Activated T-cell treated with anti-CD3 and anti-CD28 coated beads for 1 hour (primary cell): ENCODE results near the gene HMGN4.
A peak's percentile ranks its signal among the peaks of the same experiment; 100 is the strongest.

Source experiments
- DNase-seq: peaks from one replicate; pipeline ENCODE4 v3.0.0-alpha.2; 2020; ENCODE audit warnings: low read depth

Gene HMGN4

DNA sequence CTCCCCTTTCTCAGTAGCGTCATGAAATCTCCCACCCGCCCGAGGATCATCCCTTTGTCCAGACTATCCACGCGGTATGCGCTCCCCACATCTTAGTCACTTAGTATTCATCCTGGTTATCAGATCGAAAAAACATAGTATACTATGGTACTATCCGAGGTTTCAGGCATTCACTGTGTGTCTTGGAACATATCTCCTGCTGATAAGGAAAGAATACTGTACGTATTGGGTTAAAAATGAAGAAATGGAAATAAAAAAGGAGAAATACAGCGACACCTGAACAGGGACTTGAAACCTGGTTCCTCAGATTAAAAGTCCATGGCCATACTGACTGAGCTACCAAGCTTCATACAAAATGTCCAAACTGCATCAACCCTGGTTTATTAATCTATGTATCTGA is 14.0 kb downstream of the HMGN4 start:
- no peak for DNase-seq

DNA sequence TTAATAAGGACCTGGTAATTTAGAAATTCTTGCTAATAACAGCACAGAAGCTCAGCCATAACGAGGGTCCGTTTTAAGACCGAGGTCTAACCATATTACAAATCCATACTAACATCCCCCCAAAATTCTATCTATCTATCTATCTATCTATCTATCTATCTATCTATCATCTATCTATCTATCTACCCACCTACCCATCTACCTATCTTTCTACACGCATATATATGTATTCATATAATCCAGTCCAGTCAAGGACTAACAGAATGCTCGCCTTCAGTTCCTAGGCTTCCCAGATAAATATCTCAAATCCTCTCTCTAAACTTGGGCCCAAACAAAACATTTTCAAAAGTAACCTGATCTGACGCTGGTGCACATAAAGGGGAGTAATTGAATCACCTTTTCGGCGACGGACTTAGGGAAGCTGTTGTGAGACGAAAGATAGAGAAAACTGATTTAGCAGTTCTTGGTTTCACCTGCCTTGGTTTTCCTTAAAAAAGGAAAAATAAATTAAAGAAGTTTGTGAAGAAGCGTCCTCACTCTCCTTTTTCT is 14.5 kb downstream of the HMGN4 start:
- DNase-seq = no peak

DNA sequence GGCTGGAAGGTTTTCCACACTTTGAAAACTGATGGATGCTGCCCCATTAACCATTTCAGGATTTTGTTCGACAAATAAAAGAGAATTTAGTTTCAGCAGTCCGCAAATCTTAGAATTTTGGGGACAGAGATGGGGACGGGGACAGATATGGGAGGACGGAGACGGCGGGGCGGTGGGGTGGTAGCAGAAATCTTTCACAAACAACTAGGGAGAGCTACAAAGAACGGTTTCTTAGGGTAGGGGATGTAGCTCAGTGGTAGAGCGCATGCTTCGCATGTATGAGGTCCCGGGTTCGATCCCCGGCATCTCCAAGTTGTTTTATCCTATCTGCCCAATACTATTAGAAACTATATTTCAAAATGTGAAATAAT is 15.1 kb downstream of the HMGN4 start:
- peak; percentile 67 for DNase-seq

DNA sequence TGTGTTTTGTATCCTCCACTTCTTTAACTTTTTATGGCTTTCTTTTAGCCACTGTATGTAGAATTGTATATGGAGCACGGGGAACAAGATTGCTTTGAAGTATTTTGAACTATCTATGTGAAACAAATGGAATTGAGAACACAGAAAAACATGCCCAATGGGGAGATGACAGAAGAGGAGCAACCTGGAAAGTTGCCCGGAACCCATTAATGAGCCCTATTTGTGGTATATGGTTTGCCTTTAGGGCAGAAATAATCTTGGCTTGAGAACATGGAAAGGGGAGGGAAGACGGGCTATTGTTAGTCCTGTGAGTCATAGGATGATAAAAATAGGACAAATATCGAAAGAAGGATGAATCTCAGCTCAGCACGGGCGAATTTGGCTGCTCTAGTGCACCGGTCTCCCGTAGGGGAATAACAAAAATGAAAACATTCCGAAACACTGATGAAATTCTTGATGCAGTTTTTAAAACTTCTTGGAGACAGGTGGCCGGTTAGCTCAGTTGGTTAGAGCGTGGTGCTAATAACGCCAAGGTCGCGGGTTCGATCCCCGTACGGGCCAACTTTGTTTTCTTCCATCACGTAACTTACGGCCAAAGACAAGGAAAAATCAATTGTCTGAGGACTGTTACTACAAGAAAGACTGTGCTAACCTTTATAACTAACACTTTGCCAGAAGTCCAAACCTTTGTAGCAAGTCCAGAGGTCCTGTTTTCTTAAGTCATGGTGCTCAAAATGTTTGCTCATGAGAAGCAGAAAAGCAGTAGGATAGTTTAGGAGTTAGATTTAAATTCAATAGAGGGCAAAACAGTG is 15.7 kb downstream of the HMGN4 start:
- DNase-seq = peak; percentile 71

DNA sequence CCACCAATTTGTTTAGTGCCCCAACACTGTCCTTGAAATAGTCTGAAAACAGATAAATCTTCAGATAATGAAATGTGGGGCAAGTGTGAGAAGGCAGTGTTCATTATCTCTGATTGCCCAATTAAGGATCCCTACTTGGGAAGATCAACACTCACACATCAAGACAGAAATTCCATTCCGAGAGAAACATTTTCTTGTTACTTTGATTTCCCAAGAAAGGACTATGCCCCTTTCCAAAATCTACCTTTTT is 16.2 kb downstream of the HMGN4 start:
- DNase-seq = no peak

DNA sequence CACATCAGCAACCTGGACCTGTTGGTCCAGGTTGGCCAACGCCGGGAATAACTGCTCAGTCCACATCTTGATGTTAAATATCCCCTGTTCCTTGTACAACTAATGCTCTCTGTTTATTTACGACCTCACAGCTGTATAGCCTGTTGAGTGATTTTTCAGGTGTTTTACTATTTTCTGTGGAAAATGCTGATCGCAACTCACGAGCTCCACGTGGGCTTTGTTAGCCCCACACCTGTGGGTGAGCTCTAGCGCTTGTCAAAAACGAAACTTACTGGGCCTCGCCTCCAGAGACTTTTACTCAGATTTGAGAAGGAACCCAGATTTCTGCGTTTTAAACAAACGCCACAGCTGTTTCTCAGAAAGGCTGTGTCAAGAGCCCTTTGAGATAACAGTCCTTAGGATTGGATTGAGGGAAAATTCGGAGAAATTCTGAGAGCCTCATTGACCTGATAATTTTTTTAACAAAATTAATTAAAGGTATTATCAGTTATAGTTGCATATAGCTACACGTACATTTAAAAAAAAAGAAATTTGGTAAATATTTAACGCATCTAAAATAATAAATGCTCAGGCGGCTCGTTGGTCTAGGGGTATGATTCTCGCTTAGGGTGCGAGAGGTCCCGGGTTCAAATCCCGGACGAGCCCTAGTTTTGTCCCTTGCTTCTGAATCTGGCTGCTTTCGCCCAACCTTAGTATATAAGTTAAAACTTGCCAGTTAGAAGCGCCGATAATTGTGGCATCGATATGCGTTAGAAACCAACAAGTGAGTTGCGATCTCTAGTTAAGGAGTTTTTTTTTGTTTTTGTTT is 16.7 kb downstream of the HMGN4 start:
- no peak for DNase-seq

DNA sequence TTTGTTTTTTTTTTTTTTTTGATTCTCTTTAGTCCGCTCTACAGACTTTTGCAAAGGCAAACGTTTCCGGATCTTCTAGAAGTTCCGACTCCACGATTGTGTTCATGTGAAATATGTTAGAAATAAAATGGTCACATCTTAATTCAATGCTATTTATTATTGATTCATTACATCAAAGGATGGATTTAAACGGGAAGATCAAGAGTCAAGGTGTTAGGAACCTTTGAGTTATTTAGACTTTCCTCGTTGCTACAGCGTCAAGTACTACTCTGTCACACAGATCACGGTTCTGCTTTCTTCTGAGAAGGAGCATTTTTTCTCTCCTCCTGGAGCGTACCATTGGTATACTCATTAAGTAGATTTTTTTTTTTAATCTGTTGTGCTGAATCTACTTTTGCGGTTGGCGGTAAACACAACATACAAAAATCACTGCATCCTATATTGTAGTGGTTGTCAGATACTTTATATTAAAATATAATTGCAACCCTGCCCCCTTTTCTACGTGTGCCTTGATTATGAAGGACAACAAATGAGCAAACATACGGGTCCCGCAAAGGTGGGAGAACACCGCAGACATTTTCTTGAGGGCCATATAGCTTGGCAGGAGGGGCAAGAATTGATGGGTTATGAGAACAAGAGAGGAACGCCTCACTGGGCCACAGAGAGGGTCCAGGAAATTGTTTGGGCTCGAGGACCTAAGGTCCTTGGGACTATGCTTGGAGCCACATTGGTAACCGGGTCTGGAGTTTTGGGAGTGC is 17.5 kb downstream of the HMGN4 start:
- DNase-seq = no peak

DNA sequence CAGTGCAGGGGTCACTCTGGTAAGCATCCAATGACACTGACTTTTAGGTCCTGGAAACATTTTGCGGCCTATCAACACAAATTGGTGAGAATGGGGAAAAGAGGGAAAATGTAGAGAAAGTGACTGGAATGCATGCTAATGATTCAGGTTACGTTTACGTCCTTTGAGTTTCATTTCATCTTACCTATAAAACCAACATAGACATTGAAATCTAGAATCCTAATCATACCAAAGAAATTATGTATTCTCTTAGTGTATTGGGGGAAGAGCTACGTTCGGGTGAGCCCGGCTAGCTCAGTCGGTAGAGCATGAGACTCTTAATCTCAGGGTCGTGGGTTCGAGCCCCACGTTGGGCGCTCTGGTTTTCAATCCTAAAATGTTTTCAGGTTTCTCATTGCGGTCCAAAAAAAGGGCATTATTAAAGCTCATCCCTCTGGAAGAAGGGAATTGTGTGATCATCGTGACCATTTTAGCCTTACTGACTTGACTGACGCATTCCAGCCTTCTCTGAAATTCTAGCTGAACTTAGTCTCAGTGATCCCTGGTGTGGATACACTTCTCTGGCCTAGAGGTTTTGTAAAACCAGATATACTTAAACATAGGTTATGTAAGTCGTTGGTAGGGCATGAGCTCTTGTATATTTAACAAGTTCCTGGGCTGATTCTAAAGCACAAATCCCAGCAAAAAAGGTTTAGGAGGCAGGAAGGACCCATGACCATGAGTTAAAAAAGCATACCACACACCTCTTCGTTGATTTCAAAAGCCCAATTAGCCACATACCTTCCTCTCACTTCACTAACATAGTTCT is 18.3 kb downstream of the HMGN4 start:
- DNase-seq = no peak

DNA sequence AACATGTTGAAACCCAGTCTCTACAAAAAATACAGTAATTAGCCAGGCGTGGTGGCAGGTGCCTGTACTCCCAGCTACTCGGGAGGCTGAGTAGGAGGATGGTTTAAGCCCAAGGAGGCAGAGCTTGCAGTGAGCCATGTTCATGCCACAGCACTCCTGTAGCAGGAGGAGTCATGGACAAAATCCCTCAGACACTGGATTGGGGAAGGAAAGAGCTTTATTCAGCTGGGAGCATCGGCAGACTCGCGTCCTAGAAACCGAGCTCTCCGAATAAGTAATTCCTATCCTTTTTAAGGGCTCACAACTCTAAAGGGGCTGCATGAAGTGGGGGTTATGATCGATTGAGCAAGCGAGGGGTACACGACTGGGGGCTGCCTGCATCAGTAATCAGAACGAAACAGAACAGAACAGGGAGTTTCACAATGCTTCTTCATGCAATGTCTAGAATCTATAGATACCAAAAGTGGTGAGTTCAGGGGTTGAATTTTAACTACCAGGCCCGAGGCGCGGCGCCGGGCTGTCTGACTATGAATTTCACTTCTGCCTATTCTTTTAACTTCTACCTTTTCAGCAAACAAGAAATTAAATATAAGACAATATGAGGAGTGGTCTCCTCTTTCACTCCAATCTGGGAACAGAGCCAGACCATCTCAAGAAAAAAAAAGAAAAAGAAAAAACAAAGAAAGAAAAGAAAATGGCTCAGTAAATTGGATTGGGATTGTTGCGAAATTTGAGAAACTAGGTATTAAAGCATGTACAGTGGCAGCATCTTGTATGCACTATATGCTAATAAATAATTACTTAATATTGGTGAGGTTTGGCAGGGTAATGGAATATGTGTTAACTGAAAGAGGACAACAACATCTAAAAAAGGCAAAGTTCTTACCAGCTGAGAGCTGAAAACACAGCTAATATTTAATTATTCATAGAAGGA is 23.6 kb downstream of the HMGN4 start:
- no peak for DNase-seq

DNA sequence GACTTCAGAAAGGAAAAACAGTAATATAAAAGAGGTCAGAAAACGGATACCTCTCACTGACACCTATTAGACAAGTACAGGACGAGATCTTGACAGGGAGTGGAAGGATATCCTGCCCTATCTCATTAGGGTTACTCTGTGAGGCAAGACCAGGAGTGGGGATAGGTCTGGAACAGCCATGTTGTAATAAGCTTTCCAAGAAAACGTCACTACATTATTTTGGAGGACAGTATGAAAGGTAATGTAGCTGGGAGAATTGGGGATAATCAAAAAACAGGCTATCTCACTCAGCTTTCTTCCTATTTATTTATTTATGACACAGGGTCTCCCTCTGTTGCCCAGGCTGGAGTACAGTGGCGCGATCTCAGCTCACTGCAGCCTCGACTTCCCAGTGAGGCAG is 25.3 kb downstream of the HMGN4 start:
- no peak for DNase-seq

DNA sequence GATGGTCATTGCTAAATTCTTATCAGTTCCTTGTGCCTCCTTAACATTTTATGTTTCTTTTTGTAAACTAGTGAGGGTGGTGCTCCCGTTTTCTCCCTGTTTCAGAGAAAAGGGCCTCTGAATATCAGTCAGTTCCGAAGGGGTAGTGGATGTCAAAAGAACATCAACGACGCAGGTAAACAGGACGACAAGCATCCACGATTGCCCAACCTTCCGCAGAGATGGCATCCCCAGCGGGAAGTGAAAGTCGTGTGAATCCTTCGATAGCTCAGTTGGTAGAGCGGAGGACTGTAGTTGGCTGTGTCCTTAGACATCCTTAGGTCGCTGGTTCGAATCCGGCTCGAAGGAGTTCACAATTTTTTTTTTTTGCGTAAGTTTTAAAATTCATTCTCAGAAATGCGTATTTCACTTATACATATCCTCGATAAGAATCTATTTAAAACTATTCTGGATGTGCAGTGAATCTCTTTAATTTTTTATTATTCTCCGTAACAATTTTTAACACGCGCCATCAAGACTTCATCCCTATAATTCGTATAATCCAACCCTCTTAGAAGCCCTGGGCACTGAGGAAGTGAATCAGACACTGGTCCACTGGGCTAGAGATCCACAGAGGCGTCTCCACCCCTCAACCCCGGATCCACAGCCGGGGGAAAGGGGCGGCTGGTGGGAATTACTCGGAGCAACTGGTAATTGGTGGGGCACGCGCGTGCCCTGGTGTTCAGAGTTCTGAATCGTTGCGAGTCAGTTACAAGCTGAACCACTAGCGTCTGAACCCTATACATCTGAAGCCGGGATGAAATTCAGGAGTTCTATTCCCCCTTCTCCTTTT is 30.7 kb downstream of the HMGN4 start:
- peak; percentile 100 for DNase-seq

DNA sequence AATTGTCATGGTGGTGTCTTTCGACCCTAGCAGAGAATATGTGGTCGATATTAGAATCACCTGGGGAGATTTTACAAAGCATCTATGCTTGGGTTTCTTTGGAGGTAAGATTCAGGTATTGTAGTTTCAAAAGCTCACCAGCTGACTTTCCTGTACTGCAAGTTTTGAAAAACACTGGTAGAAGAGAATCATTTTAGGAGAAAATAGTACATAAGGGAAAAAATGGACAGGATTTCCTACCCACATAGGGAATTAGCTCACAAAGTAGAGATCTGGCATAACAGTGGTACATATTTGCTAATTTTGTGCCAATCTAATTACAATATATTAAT is 31.2 kb downstream of the HMGN4 start:
- no peak for DNase-seq

DNA sequence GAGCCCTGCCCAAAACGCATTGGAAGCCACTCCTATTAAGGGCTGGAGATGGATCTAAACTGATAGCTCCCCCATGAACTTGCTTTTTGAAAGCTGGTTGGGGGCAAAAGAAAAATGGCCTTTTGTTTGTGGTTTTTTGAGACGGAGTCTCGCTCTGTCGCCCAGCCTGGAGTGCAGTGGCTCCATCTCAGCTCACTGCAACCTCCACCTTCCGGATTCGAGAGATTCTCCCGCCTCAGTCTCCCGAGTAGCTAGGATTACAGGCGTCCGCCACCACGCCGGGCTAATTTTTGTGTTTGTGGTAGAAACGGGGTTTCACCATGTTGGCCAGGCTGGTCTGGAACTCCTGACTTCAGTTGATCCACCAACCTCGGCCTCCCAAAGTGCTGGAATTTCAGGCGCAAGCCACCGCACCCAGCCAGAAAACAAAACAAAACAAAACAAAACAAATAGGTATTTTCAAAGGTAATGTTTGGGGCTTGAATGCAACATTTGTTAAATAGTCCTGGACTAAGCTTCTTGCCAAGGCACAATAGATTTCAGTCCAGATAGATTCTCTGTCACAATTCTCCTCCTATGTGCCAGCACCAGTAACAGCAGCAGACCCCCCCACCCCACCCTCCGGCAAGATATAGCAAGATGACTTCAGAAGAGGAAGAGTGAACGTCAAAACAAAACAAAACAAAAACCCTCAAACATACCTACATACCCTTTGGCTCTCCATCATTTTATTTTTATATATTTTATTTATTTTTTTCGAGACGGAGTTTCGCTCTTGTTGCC is 32.1 kb downstream of the HMGN4 start:
- DNase-seq = no peak

DNA sequence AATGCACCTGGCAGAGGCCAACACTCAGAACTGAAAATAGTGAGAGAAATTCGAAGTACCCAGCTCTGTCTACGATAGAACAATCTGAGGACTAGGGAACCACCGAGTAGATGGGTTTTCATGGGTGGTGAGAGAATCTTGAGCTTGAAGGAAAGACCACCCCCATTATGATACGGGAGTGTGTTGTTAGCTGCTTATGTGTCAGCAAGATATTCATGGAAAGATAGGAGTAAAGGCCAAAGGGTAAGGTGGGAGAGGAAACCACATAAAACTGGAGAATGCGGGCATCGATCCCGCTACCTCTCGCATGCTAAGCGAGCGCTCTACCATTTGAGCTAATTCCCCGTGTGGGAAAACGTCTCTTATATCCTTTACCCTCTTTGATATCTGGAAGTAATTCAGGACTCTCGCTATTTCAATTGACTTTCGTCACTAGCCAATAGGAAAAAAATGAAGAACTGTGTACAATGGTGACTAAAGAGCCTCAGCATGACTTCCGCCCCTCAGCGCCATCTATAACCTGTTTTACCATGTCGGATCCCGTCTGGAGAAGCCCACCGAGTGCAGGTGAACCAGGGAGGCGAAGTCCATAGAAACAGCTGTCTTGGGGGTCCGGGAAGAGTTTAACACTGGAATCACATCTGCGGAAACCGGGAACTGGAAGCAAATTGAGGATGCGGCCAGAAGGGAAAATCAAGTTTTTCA is 33.6 kb downstream of the HMGN4 start:
- DNase-seq = no peak

DNA sequence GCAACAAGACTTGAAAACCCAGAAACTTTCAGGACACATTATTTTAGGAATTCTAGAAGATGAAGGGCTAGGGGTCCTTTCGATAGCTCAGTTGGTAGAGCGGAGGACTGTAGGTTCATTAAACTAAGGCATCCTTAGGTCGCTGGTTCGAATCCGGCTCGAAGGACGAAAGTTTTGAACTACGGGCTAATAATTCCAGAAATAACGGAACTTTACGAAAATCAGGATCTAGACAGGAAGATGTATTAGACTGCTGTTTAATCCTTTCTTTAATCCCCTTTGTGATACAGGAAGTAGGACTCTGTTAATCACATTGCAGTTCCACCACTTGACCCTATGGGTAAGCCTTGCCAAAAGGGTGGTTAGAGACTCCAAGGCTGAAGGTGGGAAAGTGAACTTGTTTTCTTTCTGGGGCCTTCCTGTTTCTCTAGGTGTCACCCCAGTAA is 37.4 kb downstream of the HMGN4 start:
- no peak for DNase-seq

DNA sequence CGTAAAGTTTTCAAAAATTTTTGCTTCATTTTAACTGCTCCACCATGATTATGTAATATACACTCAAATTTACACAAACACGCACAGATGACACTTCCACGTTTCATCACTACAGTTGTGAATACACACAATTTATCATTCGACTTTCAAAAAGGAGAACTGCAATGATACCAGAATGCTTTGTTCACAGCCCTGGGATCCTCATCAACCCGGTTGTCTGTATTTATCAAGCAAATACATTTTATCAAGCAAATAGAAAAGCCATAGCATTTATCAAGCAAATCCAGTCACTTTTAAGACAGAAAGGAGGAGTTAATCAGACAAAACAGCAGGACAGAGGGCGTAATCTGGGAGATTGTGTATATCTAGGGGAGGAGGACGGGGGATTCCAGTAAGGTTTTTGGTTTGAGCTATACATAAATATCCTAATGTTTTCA is 38.3 kb downstream of the HMGN4 start:
- DNase-seq = no peak

DNA sequence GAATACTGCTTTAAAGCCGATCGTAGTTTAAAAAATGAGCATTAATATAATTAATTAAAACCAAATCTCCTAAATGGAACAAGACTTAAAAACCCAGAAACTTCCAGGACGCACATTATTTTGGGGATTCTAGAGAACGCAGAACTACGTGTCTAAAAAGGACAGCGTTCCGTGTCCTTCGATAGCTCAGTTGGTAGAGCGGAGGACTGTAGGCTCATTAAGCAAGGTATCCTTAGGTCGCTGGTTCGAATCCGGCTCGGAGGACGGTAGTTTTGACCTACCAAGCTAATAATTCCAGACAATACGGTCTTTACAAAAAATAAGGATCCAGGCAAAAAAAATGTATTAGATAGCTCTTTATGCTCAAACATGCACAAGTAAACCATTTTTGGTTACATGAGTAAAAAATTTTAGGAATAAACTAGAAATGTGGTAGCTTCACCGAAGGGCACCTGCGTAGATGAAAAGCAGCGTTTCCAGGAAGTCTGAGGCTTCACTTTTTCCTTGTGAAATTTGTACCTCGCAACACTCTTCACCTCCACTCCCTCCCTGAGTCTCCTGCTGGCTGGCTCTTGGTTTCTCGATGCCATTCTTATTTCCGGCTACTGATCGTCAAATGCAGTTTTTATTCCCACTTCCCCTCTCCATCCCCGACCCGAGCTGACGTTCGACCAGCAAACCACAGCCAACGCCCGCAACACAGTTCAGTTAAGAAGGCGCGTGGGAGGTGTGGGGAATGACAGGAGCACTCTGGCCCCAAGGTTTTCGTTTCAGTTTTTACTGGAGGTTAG is 39.0 kb downstream of the HMGN4 start:
- DNase-seq = peak; percentile 43

DNA sequence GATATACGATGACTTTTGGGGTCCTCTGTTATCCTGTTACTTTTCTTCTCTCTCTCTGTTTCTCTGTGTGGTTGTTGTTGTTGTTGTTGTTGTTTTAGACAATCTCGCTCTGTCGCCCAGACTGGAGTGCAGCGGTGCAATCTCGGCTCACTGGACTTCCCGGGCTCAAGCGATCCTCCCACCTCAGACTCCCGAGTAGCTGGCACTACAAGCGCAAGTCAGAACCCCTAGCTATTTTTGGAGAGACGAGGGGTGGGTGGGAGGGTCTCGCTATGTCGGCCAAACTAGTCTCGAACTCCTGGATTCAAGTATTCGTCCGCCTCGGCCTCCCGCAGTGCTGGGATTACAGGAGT is 39.5 kb downstream of the HMGN4 start:
- no peak for DNase-seq
